ENCODE results near the gene PATJ.

GRCh38 chr1:62187548-62187947, 445.3 kb downstream of the PATJ start:
- TF ChIP-seq CTCF (IDR thresholded peaks at IDR 0.05) = no peak
- TF ChIP-seq POLR2A (IDR thresholded peaks at IDR 0.05) = no peak

Data from esophagus squamous epithelium (tissue), 4 donors.